Loucy (cell line): ENCODE measurements around the gene RPUSD1.

ENCODE experiments used
- H2AFZ ChIP-seq: fragments of 200-600 bp; sonication (generic); 2 replicates; pipeline ENCODE4 v1.6.0; 2016; ENCODE audit warnings: antibody characterized with exemption, mild to moderate bottlenecking, low read length, moderate library complexity
- H3F3A ChIP-seq: fragments of 200-600 bp; 2 replicates; pipeline ENCODE4 v1.6.0; 2016; ENCODE audit warnings: antibody characterized with exemption, low read depth, mild to moderate bottlenecking
- H3K27me3 ChIP-seq: fragments of 200-600 bp; sonication (generic); 2 replicates; pipeline ENCODE4 v1.6.1; 2014; ENCODE audit warnings: low read length, mild to moderate bottlenecking; ENCODE audit not compliant: insufficient read depth, poor library complexity, severe bottlenecking
- H3K36me3 ChIP-seq: fragments of 200-600 bp; sonication (generic); 2 replicates; pipeline ENCODE4 v1.6.1; 2016; ENCODE audit warnings: low read length; ENCODE audit not compliant: insufficient read depth
- H3K4me1 ChIP-seq: fragments of 200-600 bp; sonication (generic); 2 replicates; pipeline ENCODE4 v1.5.1; 2014; ENCODE audit warnings: low read length, mild to moderate bottlenecking; ENCODE audit not compliant: insufficient read depth, poor library complexity, severe bottlenecking
- H3K4me2 ChIP-seq: fragments of 200-600 bp; sonication (generic); 2 replicates; pipeline ENCODE4 v1.6.0; 2014; ENCODE audit warnings: antibody characterized with exemption, low read length, low read depth, mild to moderate bottlenecking; ENCODE audit not compliant: poor library complexity, severe bottlenecking
- H3K4me3 ChIP-seq: fragments of 200-600 bp; sonication (generic); 2 replicates; pipeline ENCODE4 v1.5.1; 2014; ENCODE audit warnings: low read length, mild to moderate bottlenecking, mixed read lengths; ENCODE audit not compliant: poor library complexity, severe bottlenecking
- H3K79me2 ChIP-seq: fragments of 200-600 bp; sonication (generic); 2 replicates; pipeline ENCODE4 v1.6.1; 2014; ENCODE audit warnings: low read length; ENCODE audit not compliant: insufficient read depth
- H3K9ac ChIP-seq: fragments of 200-600 bp; sonication (generic); 2 replicates; pipeline ENCODE4 v1.6.0; 2014; ENCODE audit warnings: mild to moderate bottlenecking, low read depth, low read length, moderate library complexity; ENCODE audit not compliant: poor library complexity, severe bottlenecking
- H3K9me2 ChIP-seq: fragments of 200-600 bp; sonication (generic); replicated peaks from 2 replicates; pipeline ENCODE4 v1.6.1; 2016; ENCODE audit warnings: low read depth, low read length, mixed read lengths
- H3K9me3 ChIP-seq: fragments of 200-600 bp; sonication (generic); 2 replicates; pipeline ENCODE4 v1.6.1; 2014; ENCODE audit warnings: mild to moderate bottlenecking, antibody characterized with exemption, low read length, low read depth; ENCODE audit not compliant: insufficient read depth
- H4K20me1 ChIP-seq: fragments of 200-600 bp; sonication (generic); 2 replicates; pipeline ENCODE4 v1.6.0; 2014; ENCODE audit warnings: antibody characterized with exemption, low read length, mild to moderate bottlenecking; ENCODE audit not compliant: insufficient read depth, poor library complexity, severe bottlenecking
- CTCF ChIP-seq: fragments of 200-600 bp; sonication (generic); conservative IDR thresholded peaks from 2 replicates; pipeline ENCODE4 v1.5.1; 2014; ENCODE audit warnings: mild to moderate bottlenecking, antibody characterized with exemption, low read length
- EZH2phosphoT487 ChIP-seq: fragments of 200-600 bp; IDR thresholded peaks from 2 replicates; pipeline ENCODE4 v1.6.1; 2018; ENCODE audit warnings: antibody characterized with exemption, mild to moderate bottlenecking, moderate library complexity, borderline replicate concordance

The RPUSD1 gene

DNA sequence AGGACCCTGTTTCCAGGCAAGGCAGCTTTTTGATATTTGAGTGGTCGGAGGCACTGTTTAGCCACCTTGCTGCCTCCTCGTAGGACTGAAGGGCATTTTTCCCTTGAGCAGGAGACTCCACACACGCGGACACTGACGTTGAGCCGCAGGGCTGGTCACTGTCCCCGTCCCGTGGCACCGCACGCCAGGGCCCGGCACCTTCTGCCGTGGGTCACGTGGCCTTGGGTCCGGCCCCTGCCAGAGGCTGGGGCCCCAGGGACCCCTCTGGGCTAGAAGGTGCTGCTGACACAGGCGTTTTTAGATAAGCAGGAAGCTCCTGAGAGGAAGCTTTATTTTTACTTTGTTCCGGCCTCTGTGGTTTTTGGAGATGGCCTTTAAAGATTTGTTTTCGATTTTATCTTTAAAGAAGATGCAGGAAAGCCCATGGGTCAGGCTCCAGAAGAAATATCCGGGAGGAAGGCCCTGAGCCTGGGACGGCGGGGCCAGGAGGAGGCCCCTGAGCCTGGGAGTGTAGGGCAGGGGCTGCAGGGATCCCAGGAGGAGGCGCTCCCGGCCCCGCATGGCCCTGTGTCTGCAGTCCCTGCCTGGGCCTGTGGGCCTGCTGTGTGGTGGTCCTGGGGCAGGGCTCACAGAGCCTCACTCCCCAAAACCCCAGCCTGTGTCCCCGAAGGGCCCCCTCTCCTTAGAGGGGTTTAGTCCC lies 42.8 kb upstream of the RPUSD1 start:
- Histone ChIP-seq H3K9me3 (no peaks in the 10 kb centered on the region; the same call in 1 of the 2 replicates), H3K4me3 (no peak overlapping the region), H3K27me3 (no peaks in the 10 kb centered on the region)

GRCh38 chr16:830107-830870 lies 42.1 kb upstream of the RPUSD1 start:
- no peaks in the 10 kb centered on the region for H3K79me2 ChIP-seq
- no peaks in the 10 kb centered on the region for H3K27me3 ChIP-seq
- no peak overlapping the region for H2AFZ ChIP-seq
- no peaks in the 10 kb centered on the region for H4K20me1 ChIP-seq
- H3K9me2 ChIP-seq = no peaks in the 10 kb centered on the region
- TF ChIP-seq EZH2phosphoT487 (no peak), CTCF (no peak)
- no peak overlapping the region for H3K4me3 ChIP-seq
- H3K4me1 ChIP-seq = no peaks in the 10 kb centered on the region
- no peaks in the 10 kb centered on the region for H3F3A ChIP-seq
- H3K9me3 ChIP-seq = no peaks in the 10 kb centered on the region; the same call in 1 of the 2 replicates
- H3K4me2 ChIP-seq = no peak overlapping the region
- H3K36me3 ChIP-seq = no peaks in the 10 kb centered on the region
- H3K9ac ChIP-seq = no peak overlapping the region

More for the DNA sequence above, 42.8 kb upstream of the RPUSD1 start:
- no peak overlapping the region for H3K4me2 ChIP-seq
- no peak overlapping the region for H2AFZ ChIP-seq
- H3K79me2 ChIP-seq = no peaks in the 10 kb centered on the region
- no peaks in the 10 kb centered on the region for H4K20me1 ChIP-seq
- no peaks in the 10 kb centered on the region for H3K4me1 ChIP-seq
- no peaks in the 10 kb centered on the region for H3K9me2 ChIP-seq
- H3K9ac ChIP-seq = no peak overlapping the region
- TF ChIP-seq EZH2phosphoT487 (no peak), CTCF (no peak)
- H3K36me3 ChIP-seq = no peaks in the 10 kb centered on the region
- no peaks in the 10 kb centered on the region for H3F3A ChIP-seq

- Histone ChIP-seq H3K9ac (no peak overlapping the region), H2AFZ (no peak overlapping the region), H4K20me1 (no peaks in the 10 kb centered on the region), H3K4me2 (no peak overlapping the region), H3F3A (no peaks in the 10 kb centered on the region), H3K9me3 (no peaks in the 10 kb centered on the region; the same call in 1 of the 2 replicates), H3K9me2 (no peaks in the 10 kb centered on the region), H3K36me3 (no peaks in the 10 kb centered on the region), H3K27me3 (no peaks in the 10 kb centered on the region), H3K4me1 (no peaks in the 10 kb centered on the region), H3K79me2 (no peaks in the 10 kb centered on the region), H3K4me3 (no peak overlapping the region)
- TF ChIP-seq EZH2phosphoT487 = no peak
These were observed 40.7 kb upstream of the RPUSD1 start for GRCh38 chr16:828891-829290.
